H4 (cell line): Measurements from ENCODE around the gene DPY19L2. TPM values are rescaled to one million over a fixed set of nuclear protein-coding genes. Genes with fewer than 3 reads are reported as not detected.
A peak's percentile ranks its signal among the peaks of the same experiment; 100 is the strongest.
"Not testable (repeated sequence)": the region's sequence is repeated elsewhere in the genome, so short reads cannot be mapped to it uniquely, and the experiment has no call there.

Experiments
- DNase-seq: peaks from one replicate; pipeline ENCODE4 v3.0.0-alpha.2; 2015; ENCODE audit warnings: low spot score
- total RNA-seq: library from RNA; depleted of rRNA; stranded (reverse); fragments of >200 nt; shearing (Covaris generic); gene quantifications from 2 replicates; pipeline ENCODE4 v1.2.3, GENCODE V29; 2014; rRNA removed

The DPY19L2 gene
- 2.5 and 4.0 TPM in 2 replicates for total RNA-seq

DNA sequence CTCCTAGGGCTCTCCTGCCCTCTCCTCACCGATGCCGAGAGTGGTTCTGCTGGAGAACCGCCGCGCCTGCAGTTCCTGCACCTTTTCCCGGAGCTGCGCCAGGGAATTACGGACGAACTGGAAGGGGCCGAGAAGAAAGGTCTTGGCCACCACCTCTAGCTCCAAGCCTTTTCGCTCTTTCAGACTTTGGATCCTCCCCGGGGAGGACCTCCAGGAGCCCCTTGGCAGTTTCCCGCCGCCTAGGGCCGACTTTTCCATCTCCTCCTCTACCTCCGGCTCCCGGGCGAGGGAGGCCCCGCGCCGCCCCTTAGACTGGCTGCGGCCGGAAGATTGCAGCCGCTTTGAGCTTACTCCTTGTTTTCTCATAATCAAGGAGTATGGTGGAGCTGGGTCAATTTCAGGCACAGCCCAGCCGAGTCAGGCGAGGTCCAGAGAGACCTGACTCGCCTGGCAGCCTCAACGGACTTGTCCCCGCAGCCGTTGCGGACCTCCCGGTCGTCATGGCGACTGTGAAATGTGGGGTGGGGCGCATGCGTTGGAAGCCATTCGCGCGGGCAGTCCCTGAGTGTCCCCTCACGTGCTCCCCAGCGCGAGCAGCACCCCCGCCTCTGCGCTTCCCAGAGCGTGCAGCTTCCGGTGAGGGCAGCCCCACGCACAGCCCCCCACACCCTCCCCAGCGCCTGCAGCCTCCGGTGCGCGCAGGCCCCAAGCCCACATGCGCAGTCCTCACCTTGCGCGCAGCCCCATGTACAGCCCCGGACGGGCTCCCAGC lies at the start of gene DPY19L2:
DPY19L2 (minus strand) TSS at position 466 of the 772 bp plus-strand sequence; CDS start at position 366, 100 bp downstream.
- DNase-seq = peak; percentile 60

DNA sequence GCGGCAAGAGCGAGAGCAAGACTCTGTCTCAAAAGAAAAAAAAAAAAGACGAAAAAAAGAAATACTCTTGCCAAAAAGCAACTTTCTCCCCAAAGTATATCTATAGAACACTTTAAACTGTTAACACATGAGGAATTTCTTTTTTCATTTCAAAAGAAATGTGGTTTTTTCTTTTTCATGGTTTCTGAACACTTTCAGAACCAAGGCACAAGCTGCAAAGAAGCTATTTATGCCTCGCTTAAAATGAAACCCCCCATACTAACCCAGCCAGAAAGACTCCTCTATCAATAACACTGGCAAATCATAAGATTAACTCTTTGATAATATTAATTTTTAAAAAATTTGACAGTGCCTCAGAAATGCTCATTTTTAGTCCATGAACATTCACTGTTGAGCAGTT lies 48.6 kb upstream of the DPY19L2 start:
- not testable (repeated sequence) for DNase-seq

DNA sequence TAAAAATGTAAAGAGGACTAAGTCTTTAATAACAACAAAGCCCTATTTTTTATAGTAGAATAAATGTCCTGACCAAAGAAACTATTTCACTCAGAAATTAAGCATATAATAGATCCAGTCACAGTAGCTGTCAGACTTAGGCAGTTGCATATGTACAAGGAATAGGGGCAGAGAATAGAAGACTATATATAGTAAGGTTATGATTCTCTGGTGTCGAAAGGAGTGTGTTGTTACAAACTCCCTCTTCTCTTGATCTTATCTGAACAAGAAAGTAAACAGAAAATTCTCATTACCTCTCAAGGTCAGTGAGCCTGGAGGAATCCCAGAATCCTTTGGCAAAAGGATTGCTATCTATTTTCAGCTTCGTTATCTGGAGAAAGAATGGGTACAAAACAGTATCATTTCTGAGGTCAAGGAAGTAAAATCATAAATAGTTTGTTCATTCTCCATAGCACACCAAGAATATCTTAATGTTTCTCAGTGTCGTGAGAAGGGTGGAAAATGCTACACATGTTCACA lies 46.9 kb upstream of the DPY19L2 start:
- DNase-seq = not testable (repeated sequence)

DNA sequence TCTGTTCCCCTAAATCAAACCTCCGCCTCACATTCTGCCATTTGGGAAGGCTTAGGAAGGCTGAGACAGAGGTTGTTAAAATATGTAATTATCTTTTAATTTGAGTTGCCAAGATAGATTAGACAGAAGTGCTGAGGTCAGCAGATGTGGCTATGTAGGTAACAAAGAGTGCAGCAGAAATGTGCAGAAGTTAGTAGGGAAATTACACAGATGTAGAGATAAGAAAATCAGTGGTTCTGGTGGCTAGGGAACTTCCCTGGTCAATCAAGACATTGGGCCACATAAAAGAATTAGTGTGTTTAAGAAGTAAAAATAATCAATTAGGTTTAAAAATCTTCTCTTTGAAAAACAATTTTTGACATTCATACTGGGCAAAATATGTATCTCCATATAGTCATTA lies 46.1 kb upstream of the DPY19L2 start:
- DNase-seq = not testable (repeated sequence)

DNA sequence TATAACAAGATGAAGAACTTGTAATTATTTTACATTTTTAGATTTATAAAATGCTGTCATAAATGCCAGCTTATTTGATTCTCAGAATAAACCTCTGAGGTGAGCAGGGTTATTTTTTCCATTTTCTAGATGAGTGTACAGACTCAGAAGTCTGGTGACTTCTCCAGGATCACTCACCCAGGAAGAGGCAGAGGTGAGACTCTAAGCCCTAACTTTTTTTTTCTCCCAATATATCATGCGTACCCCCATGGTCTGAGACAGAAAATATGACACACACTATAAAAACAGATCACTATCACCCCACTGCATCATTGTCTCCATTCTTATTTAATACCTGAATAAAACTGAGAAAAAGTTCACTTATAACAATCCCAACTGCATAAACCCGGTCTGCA lies 45.4 kb upstream of the DPY19L2 start:
- not testable (repeated sequence) for DNase-seq

DNA sequence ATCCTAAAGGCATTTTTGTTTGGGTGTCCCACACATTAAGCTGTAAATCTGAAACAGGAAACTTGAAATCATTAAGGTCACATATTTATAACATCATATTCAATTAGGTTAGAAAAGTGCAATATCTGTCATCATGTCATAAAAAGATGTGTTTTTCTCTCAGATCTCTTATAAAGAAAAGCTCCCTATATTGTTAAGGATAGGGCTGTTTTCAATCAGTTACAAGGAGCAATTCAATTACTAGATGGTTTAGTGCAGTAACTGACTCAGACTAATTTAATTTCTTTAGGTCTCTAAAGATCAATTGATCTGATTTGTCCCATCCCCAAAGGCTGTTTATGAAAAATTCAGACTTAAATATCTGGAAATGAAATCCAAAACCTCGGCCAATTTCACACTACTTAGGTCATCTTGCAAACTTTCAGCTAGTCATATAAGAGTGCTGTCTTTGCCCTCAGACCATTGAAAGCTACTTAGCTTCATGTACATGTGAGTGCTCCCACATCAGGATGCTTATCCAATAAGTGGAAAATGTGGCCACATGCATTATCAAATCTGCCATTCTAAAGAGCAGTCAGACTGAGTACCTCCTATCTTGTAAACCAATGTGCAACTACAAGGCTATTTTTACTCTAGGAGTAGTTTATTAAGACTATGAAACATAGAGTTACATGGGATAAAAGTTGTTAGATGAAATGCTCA lies 44.8 kb upstream of the DPY19L2 start:
- DNase-seq = not testable (repeated sequence)

DNA sequence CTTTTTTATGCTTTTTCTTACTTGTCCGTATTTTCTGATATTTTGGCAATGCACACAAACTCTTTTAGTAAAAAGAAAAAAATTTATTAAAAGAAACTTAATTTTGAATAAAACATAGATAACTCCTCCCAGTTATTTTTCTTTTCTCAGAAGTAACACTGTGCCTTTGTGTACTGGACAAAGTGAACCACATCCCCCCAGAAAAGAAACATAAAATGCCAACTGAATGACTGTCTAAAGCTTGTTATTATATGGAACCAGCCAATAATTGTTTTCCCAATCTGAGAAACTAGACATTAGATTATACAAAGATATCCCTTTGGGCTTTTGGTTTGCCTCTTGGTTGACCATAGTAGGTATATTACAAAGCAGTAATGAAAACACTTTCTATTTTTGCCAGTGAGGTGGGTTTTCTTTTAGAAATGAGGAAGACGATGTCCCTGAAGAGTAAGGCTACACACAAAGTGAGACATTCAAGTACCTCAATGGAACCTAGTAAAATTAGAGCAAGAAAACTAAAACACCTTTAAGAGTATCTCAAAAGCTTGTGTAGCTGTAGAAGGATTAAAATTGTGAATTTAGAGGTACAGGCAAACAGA lies 44.2 kb upstream of the DPY19L2 start:
- DNase-seq = not testable (repeated sequence)

DNA sequence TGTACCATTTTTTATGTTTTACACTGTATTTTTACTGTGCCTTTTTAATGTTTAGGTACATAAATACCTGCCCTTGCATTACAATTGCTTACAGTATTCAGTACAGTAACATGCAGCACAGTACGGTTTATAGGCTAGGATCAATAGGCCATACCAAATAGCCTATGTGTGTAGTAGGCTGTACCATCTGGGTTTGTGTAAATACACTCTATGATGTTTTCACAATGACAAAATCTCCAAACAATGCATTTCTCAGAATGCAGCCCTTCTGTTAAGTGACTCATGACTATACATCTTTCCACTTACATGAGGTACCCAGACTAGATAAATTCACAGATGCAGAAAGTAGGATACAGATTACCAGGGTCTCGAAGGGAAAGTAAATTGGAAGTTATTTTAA lies 43.0 kb upstream of the DPY19L2 start:
- DNase-seq = not testable (repeated sequence)

DNA sequence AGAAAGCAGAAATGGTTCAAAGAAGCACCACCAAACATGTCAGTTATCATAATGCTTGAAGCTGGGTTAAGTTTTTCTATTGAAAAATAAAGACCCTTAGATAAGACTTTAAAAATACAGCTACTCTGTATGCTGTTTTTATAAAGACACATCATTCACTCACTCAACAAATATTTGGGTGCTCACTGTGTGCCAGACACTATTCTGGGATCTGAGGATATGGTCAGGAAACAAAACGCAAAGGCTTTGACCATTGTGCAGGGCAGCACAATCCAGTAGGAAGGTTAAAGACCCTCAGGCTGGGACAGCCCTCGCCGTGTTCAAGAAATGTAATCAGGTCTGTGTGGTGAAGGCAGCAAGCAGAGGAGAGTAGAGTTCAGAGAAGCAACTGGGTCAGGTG lies 38.0 kb upstream of the DPY19L2 start:
- DNase-seq = no peak

DNA sequence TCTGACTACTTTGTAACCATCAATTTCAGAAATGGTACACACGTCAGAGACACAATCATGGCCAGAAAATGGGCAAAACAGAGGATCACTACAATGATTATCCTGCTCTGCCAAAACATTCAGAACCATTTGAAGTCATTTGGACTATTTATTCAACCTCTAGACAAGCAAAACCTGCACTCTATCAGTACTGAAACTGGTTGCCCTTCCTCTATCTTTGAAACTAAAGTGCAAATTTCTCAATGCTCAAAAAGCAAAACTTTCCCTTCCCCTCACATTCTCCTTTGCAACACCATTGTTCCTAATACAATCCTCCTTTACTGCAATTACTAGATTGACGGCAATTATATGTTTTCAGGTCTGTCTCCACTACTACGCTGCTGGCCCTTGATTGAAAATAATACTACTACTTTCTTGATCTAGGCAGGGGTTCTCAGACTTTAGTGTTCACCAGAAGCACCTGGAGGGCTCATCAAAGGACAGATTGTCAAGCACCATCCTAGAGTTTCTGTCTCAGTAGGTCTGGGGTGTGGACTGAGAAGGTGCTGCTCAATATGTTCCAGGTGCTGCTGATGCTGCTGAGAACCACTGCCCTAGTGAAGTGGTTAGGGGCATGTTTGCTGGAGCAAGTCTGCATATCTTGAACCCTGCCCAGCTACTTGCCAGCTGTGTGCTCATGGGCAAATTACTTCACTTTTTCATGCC lies 31.5 kb upstream of the DPY19L2 start:
- DNase-seq = not testable (repeated sequence)

DNA sequence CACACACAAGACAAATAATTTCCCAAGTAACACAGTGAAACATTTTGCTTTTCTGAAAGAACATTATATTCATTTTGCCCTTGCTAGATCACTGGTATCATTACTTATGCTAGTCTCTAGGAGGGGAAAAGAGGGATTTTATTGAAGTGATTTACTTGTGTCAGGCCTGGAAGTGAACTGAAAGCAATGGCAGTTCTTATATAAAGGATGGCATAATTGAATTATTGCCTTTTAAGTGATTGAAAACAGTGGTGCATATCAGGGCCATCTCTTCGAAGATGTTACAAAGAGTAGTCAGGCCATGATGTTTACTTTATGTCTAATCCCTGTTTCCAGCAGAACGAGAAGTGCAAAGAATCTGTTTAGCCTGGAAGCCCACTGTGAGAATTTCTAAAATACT lies 30.7 kb upstream of the DPY19L2 start:
- DNase-seq = not testable (repeated sequence)

DNA sequence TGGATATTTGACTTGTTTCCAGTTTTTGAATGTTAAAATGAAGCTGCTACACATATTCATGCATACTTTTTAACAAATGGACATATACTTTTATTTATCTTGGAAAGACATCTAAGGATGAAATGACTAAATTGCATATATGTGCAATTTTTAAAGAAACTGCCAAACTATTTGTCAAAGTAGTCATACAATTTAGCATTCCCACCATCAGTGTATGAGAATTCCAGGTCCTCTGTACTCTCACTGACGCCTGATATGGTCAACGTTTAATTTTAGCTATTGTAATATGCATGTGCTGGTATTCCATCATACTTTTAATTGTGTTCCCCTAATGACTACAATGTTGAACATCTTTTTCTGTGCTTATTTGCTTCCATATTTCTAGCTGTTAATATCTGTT lies 22.5 kb upstream of the DPY19L2 start:
- DNase-seq = not testable (repeated sequence)

DNA sequence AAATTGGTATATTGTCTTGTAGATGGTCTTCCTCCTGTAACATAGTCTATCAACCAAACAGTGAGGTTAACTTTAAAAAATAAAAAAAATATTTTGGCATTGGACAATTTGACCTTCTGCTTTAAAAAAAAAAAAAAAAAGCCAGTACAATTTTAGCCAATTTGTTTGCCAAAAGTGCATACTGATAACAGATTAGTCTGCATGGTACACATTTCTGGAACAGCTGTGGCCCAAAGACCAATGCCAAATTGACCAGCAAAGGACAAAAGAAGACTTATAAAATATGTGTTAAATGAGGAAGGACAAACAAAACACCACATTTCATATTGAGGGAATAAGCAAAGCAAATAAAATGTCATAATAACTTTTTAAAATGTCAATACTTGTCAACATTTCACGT lies 20.8 kb upstream of the DPY19L2 start:
- DNase-seq = not testable (repeated sequence)

DNA sequence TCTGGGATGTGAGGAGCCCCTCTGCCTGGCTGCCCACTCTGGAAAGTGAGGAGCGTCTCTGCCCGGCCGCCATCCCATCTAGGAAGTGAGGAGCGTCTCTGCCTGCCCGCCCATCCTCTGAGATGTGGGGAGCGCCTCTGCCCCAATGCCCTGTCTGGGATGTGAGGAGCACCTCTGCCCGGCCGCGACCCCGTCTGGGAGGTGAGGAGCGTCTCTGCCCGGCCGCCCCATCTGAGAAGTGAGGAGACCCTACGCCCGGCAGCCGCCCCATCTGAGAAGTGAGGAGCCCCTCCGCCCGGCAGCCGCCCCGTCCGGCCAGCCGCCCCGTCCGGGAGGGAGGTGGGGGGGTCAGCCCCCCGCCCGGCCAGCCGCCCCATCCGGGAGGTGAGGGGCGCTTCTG lies 18.3 kb upstream of the DPY19L2 start:
- DNase-seq = not testable (repeated sequence)

DNA sequence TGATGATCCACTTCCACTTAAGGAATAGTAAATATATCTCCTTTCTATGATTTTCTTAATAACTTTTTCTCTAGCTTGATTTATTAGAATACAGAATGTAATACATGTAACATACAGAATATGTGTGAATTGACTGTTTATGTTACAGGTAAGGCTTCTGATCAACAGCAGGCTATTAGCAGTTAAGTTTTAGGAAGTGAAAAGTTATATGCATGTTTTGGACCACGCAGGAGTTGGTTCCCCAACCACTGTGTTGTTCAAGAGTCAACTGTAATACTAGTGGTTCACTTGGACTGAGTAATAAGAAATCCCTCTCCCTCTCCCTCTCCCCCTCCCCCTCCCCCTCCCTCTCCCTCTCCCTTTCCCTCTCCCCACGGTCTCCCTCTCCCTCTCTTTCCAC lies 17.5 kb upstream of the DPY19L2 start:
- DNase-seq = not testable (repeated sequence)

DNA sequence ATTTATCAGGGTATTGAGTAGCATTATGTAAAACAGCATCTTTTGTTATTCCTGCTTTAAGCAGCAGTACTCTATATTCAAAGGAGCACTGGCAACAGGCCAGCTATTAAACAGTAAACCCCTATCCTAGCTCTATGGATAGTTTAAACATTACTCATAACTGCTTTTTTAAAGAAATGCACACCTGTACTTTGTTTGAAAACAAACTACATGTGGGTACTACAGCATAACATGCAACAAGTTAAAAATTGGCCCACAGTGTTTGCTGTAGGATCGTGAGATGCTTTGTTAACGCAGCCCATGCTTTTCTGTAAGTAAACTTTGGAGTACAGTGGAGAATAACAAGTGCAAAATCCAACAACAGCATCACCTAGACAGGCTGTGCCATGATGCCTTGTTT lies 14.3 kb upstream of the DPY19L2 start:
- DNase-seq = not testable (repeated sequence)

DNA sequence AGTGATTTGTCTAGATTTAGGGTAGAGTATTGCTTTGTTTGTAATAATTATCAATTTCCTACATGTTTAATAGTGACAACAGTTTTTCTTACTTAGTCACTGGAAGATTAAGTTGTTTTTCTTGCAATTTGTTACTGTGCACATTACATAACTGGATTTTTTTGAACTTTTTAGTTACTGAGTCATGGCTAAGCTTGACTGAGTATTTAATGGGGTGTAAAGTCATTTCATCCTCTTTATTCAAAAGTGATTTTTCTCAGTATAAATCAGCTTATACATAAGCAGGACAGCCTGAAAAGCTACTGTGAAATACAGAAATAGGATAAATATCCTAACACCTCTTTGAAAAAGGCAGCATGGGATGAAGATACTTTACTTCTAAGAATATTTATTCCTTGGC lies 12.5 kb upstream of the DPY19L2 start:
- not testable (repeated sequence) for DNase-seq

DNA sequence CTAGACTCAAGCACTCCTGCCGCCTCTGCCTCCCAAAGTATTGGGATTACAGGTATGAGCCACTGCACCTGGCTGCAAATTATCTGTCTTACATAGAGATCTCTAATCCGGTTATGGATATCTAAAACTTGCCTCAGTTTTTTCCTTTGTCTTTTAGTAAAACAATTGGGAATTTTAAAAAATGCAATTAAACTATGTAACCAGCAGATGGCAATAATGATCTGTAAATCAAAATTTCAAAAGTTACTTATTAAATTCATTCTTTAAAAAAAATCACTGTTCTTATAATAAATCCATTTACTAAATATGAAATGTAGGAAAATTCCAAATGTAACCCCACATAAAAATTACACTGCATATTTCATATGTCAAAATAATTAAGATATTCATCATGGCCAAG lies 4.3 kb upstream of the DPY19L2 start:
- not testable (repeated sequence) for DNase-seq

DNA sequence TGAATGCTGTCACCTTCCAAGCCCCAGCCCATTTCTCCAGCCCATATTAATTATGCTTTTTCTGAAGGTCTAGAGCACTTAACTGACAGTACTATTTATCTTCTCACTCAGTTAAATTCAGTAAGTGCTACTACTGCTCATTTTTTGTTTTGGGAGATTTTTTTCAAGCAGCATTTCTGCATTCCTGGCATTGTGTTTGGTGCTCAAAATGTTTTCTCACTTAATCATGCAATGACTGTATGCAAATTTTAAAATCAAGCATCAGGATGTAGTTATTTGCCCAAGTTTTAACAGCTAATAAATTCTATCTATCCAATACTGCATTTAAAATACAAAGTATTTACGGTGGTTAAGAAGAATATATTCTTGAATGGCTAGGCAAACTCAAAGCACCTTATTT lies 1.6 kb upstream of the DPY19L2 start:
- DNase-seq = not testable (repeated sequence)

DNA sequence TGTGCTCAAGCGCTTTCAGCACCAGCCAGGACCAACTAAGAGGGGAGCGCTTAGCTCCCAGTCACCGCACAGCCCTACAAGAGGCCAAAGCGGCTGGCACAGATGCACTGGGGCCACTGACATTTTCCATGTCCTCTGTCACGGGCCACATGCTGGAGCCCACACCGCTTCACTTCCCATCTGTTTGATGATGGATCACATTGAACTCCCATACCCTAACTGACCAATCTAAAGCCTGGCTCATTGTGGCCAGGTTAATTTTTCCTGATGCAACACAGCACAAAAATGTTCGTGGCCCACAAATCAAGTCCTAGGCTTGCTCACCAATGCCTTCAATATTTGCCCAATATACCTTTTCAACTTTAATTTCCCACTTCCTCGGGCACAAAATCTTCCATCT lies 1.1 kb upstream of the DPY19L2 start:
- not testable (repeated sequence) for DNase-seq

DNA sequence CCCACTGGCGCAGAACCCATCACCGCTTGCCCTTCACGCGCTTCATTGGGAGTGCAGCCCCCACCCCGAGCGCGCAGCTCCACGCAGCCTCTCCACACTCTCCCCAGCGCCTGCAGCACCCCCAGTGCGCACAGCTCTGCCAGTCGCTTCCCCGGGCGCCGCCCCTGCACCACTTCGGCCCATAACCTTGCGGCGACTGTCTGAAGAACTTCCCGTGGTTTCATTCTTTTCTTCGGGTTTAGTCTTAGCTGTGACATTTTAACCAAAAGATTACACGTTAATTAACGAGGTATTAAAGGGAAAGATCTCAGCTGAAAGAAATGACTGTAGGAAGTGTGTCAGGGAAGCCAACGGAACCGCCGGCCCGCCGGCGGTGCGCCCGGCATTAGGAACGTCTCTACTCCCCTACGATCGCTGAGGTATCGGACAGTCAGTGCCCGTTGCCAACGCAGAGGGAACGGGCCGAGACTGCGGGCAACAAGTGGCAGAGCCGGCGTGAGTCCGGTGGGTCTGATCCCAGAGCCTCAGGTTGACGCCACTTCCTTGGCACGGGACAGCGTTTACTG lies 590 bp upstream of the DPY19L2 start:
- not testable (repeated sequence) for DNase-seq
